GM23338 (cell line): ENCODE measurements around the gene DCP2. TPM values are rescaled to one million over a fixed set of nuclear protein-coding genes. Genes with fewer than 3 reads are reported as not detected.

Experiments used
- ATAC-seq: fragments of 200-7000 bp; cut with Tn5 transposase; 3 replicates; pipeline ENCODE4 v1.9.1; 2020
- DNase-seq: peaks from one replicate; pipeline ENCODE4 v3.0.0-alpha.2; 2015; ENCODE audit warnings: low spot score
- H2AFZ ChIP-seq: fragments of 200-600 bp; sonication (generic); 2 replicates; pipeline ENCODE4 v1.8.0; 2016; ENCODE audit warnings: antibody characterized with exemption, mild to moderate bottlenecking, moderate library complexity
- H3F3A ChIP-seq: fragments of 200-600 bp; sonication (generic); replicated peaks from 2 replicates; pipeline ENCODE4 v1.8.0; 2017; ENCODE audit warnings: antibody characterized with exemption, mixed run types, low read depth
- H3K27ac ChIP-seq: fragments of 200-600 bp; sonication (generic); 2 replicates; pipeline ENCODE4 v1.6.1; 2016; ENCODE audit warnings: low read depth
- H3K27me3 ChIP-seq: fragments of 200-600 bp; sonication (generic); 2 replicates; pipeline ENCODE4 v1.8.0; 2016; ENCODE audit warnings: mild to moderate bottlenecking, mixed run types, moderate library complexity; ENCODE audit not compliant: insufficient read depth
- H3K36me3 ChIP-seq: fragments of 200-600 bp; sonication (generic); 2 replicates; pipeline ENCODE4 v1.8.0; 2016; ENCODE audit warnings: mild to moderate bottlenecking; ENCODE audit not compliant: insufficient read depth
- H3K4me1 ChIP-seq: fragments of 200-600 bp; sonication (generic); 2 replicates; pipeline ENCODE4 v1.8.0; 2016; ENCODE audit warnings: mild to moderate bottlenecking, moderate library complexity; ENCODE audit not compliant: insufficient read depth
- H3K4me2 ChIP-seq: fragments of 200-600 bp; sonication (generic); 2 replicates; pipeline ENCODE4 v1.7.1; 2017; ENCODE audit warnings: mixed run types
- H3K4me3 ChIP-seq: fragments of 200-600 bp; sonication (generic); 2 replicates; pipeline ENCODE4 v1.6.1; 2016; ENCODE audit warnings: mixed run types
- H3K79me2 ChIP-seq: fragments of 200-600 bp; sonication (generic); replicated peaks from 2 replicates; pipeline ENCODE4 v1.8.0; 2017; ENCODE audit warnings: mild to moderate bottlenecking; ENCODE audit not compliant: insufficient read depth
- H3K9me2 ChIP-seq: fragments of 200-600 bp; sonication (generic); 2 replicates; pipeline ENCODE4 v1.8.0; 2017; ENCODE audit not compliant: insufficient read depth
- H4K20me1 ChIP-seq: fragments of 200-600 bp; sonication (generic); replicated peaks from 2 replicates; pipeline ENCODE4 v1.8.0; 2017; ENCODE audit warnings: mild to moderate bottlenecking; ENCODE audit not compliant: insufficient read depth
- H3K27ac Mint-ChIP-seq: 2 replicates; pipeline ENCODE4 v1.8.0; 2020; ENCODE audit warnings: inconsistent platforms, mild to moderate bottlenecking, moderate library complexity, mixed read lengths
- H3K27me3 Mint-ChIP-seq: 3 replicates; pipeline ENCODE4 v1.8.0; 2022; ENCODE audit warnings: low read depth, mild to moderate bottlenecking, moderate library complexity, mixed read lengths, inconsistent platforms; ENCODE audit not compliant: insufficient read depth, poor library complexity
- H3K36me3 Mint-ChIP-seq: 3 replicates; pipeline ENCODE4 v1.8.0; 2021; ENCODE audit warnings: low read depth, mild to moderate bottlenecking, inconsistent platforms, moderate library complexity, mixed read lengths
- H3K4me1 Mint-ChIP-seq: 3 replicates; pipeline ENCODE4 v1.8.0; 2020; ENCODE audit warnings: mild to moderate bottlenecking, inconsistent platforms, mixed read lengths
- H3K4me3 Mint-ChIP-seq: 3 replicates; pipeline ENCODE4 v1.8.0; 2021; ENCODE audit warnings: moderate library complexity, mild to moderate bottlenecking, inconsistent platforms, mixed read lengths
- H3K9me3 Mint-ChIP-seq: 3 replicates; pipeline ENCODE4 v1.8.0; 2020; ENCODE audit warnings: moderate library complexity, mild to moderate bottlenecking, inconsistent platforms, mixed read lengths
- CREB1 ChIP-seq: fragments of 250-450 bp; sonication (Bioruptor Pico); IDR thresholded peaks from 2 replicates; pipeline ENCODE4 v1.5.0; 2020; ENCODE audit warnings: low read depth, mild to moderate bottlenecking, moderate library complexity
- CTCF ChIP-seq, 2 experiments: fragments of 200-600 bp in 1 of 2; sonication (generic) in 1 of 2; conservative IDR thresholded peaks; 2 replicates each; pipeline versions ENCODE4 v1.5.1 to v1.6.1; 2016 to 2017; ENCODE audit warnings: antibody characterized with exemption in 2 of 2, low read depth in 2 of 2, mild to moderate bottlenecking in 2 of 2, moderate library complexity in 1 of 2
- ETS1 ChIP-seq: IDR thresholded peaks from 2 replicates; pipeline ENCODE4 v1.6.1; 2016; ENCODE audit warnings: antibody characterized with exemption
- EZH2 ChIP-seq: fragments of 200-600 bp; sonication (generic); IDR thresholded peaks from one replicate; pipeline ENCODE4 v1.8.0; 2017; ENCODE audit warnings: antibody characterized with exemption, mild to moderate bottlenecking, low read depth; ENCODE audit not compliant: unreplicated experiment
- EZH2phosphoT487 ChIP-seq: fragments of 200-600 bp; sonication (generic); IDR thresholded peaks from one replicate; pipeline ENCODE4 v1.8.1; 2018; ENCODE audit warnings: antibody characterized with exemption; ENCODE audit not compliant: unreplicated experiment
- JUNB ChIP-seq: IDR thresholded peaks from one replicate; pipeline ENCODE4 v1.6.1; 2016; ENCODE audit warnings: antibody characterized with exemption; ENCODE audit not compliant: unreplicated experiment
- NANOG ChIP-seq: IDR thresholded peaks from 2 replicates; pipeline ENCODE4 v1.6.1; 2016; ENCODE audit warnings: antibody characterized with exemption, borderline replicate concordance
- POLR2AphosphoS5 ChIP-seq: IDR thresholded peaks from 2 replicates; pipeline ENCODE4 v1.6.1; 2016; ENCODE audit warnings: antibody characterized with exemption, low read depth
- REST ChIP-seq: IDR thresholded peaks from one replicate; pipeline ENCODE4 v1.6.1; 2018; ENCODE audit warnings: antibody characterized with exemption; ENCODE audit not compliant: unreplicated experiment
- STAT1 ChIP-seq: IDR thresholded peaks from one replicate; pipeline ENCODE4 v1.6.1; 2016; ENCODE audit warnings: antibody characterized with exemption; ENCODE audit not compliant: unreplicated experiment
- ZNF114 ChIP-seq: fragments of 250-450 bp; sonication (Bioruptor Pico); IDR thresholded peaks from 2 replicates; pipeline ENCODE4 v1.5.0; 2020; ENCODE audit warnings: mild to moderate bottlenecking, moderate library complexity
- ZNF331 ChIP-seq: fragments of 250-450 bp; sonication (Bioruptor Pico); IDR thresholded peaks from 2 replicates; pipeline ENCODE4 v1.5.0; 2020; ENCODE audit warnings: low read depth, mild to moderate bottlenecking, moderate library complexity
- ZNF462 ChIP-seq: fragments of 250-450 bp; sonication (Bioruptor Pico); IDR thresholded peaks from 2 replicates; pipeline ENCODE4 v1.5.0; 2020; ENCODE audit warnings: mild to moderate bottlenecking, moderate library complexity
- polyA plus RNA-seq: library from polyadenylated mRNA; unstranded; fragments of >200 nt; fragmentation: Nextera tagmentation; extraction: Ambion mirVana; gene quantifications from 2 replicates; pipeline ENCODE4 v1.2.1, GENCODE V29; 2016
- total RNA-seq: library from RNA; depleted of rRNA; stranded (reverse); fragments of >200 nt; shearing (Covaris generic); gene quantifications from 2 replicates; pipeline ENCODE4 v1.2.3, GENCODE V29; 2014

DCP2 gene
- total and polyA plus RNA-seq, 2 experiments from 2014 or later = 96.6 to 165 TPM

- TF ChIP-seq NANOG = no peak
- TF ChIP-seq ZNF462 (CRISPR knock-in tag) = no peak
- no peak for TF ChIP-seq EZH2phosphoT487
- TF ChIP-seq CTCF (conservative IDR thresholded peaks at IDR 0.05; ENCODE audit: low read depth in 2 of 2) = no peak
- no peak for TF ChIP-seq STAT1
- no peak for TF ChIP-seq ETS1
- no peak for TF ChIP-seq EZH2
- TF ChIP-seq JUNB = no peak
- TF ChIP-seq ZNF331 (CRISPR knock-in tag) = no peak
- no peak for TF ChIP-seq REST
- no peak for TF ChIP-seq ZNF114 (CRISPR knock-in tag)
- no peak for TF ChIP-seq POLR2AphosphoS5
- no peak for TF ChIP-seq CREB1 (CRISPR knock-in tag)
Measured at GRCh38 chr5:112977440-112977861, 853 bp downstream of the DCP2 start.

More at GRCh38 chr5:112977440-112977861, 853 bp downstream of the DCP2 start:
- no peak for DNase-seq
- H3K4me3 ChIP-seq = peak overlapping the region; percentile 90
- Mint-ChIP-seq H3K27me3 (peaks cover 20% of the 10 kb centered on the region), H3K36me3 (peaks cover 13% of the 10 kb centered on the region), H3K27ac (peak overlapping the region; percentile 97), H3K9me3 (no peaks in the 10 kb centered on the region), H3K4me3 (peak overlapping the region; percentile 93), H3K4me1 (peaks cover 32% of the 10 kb centered on the region)
- peak overlapping the region; percentile 93 for H3K27ac ChIP-seq
- H3K79me2 ChIP-seq = peaks cover 55% of the 10 kb centered on the region
- H3K4me2 ChIP-seq = peak overlapping the region; percentile 78
- peak overlapping the region; percentile 57; the same call in 1 of the 2 replicates for H2AFZ ChIP-seq
- no peak for ATAC-seq
- peaks cover 22% of the 10 kb centered on the region; the same call in 1 of the 2 replicates for H4K20me1 ChIP-seq
- no peaks in the 10 kb centered on the region for H3F3A ChIP-seq
- peaks cover 21% of the 10 kb centered on the region for H3K4me1 ChIP-seq
- no peaks in the 10 kb centered on the region for H3K9me2 ChIP-seq
- no peaks in the 10 kb centered on the region for H3K36me3 ChIP-seq
- H3K27me3 ChIP-seq = no peaks in the 10 kb centered on the region
